Stimulated activated naive B cell treated with anti-CD40 and anti-IgM and Interleukin-4, amounts not matched to agents 10 μg/mL and 1 μg/mL and 100 μg/mL, for 72 hours (primary cell): ENCODE data around the gene PAX7.

Source experiments
- ATAC-seq, 2 donors: fragments of 150-1000 bp; cut with Tn5 transposase; replicated peaks; 2 replicates each; pipeline ENCODE4 v1.10.0; 2021; ENCODE audit warnings: moderate library complexity in 1 of 2
- DNase-seq: peaks from one replicate; pipeline ENCODE4 v3.0.0; 2021
- H3K27ac Mint-ChIP-seq: one replicate; pipeline ENCODE4 v1.8.0; 2022; ENCODE audit warnings: mild to moderate bottlenecking, mixed read lengths
- H3K27me3 Mint-ChIP-seq, 2 donors: one replicate each; pipeline ENCODE4 v1.8.0; 2022; ENCODE audit warnings: mixed read lengths in 2 of 2
- H3K36me3 Mint-ChIP-seq, 2 donors: one replicate each; pipeline ENCODE4 v1.8.0; 2022; ENCODE audit warnings: mixed read lengths in 2 of 2, mild to moderate bottlenecking in 1 of 2
- H3K4me1 Mint-ChIP-seq, 2 donors: one replicate each; pipeline ENCODE4 v1.8.0; 2022; ENCODE audit warnings: mixed read lengths in 2 of 2, mild to moderate bottlenecking in 1 of 2
- H3K4me3 Mint-ChIP-seq, 2 donors: one replicate each; pipeline ENCODE4 v1.8.0; 2022; ENCODE audit warnings: mild to moderate bottlenecking in 2 of 2, mixed read lengths in 2 of 2, moderate library complexity in 1 of 2
- H3K9me3 Mint-ChIP-seq, 2 donors: one replicate each; pipeline ENCODE4 v1.8.0; 2022; ENCODE audit warnings: mixed read lengths in 2 of 2, mild to moderate bottlenecking in 1 of 2

PAX7 gene

GRCh38 chr1:18787825-18788385 is 157.3 kb downstream of the PAX7 start:
- H3K9me3 Mint-ChIP-seq: peaks cover 7 to 10% of the 10 kb centered on the region in 2 donors
- H3K4me1 Mint-ChIP-seq: no peaks in the 10 kb centered on the region
- peaks cover 51 to 65% of the 10 kb centered on the region in 2 donors for H3K27me3 Mint-ChIP-seq
- no peak for ATAC-seq
- no peak overlapping the region for H3K27ac Mint-ChIP-seq
- no peaks in the 10 kb centered on the region for H3K36me3 Mint-ChIP-seq
- DNase-seq: no peak
- no peak overlapping the region for H3K4me3 Mint-ChIP-seq

GRCh38 chr1:18789246-18789645 is 158.6 kb downstream of the PAX7 start:
- no peak overlapping the region for H3K4me3 Mint-ChIP-seq
- no peak for ATAC-seq
- H3K36me3 Mint-ChIP-seq: no peaks in the 10 kb centered on the region
- no peak for DNase-seq
- no peaks in the 10 kb centered on the region for H3K4me1 Mint-ChIP-seq
- H3K9me3 Mint-ChIP-seq: peaks cover 9 to 13% of the 10 kb centered on the region in 2 donors
- H3K27me3 Mint-ChIP-seq: peaks cover 59 to 68% of the 10 kb centered on the region in 2 donors
- H3K27ac Mint-ChIP-seq: no peak overlapping the region

- no peak for DNase-seq
- no peaks in the 10 kb centered on the region for H3K36me3 Mint-ChIP-seq
- H3K9me3 Mint-ChIP-seq: peaks cover 9 to 13% of the 10 kb centered on the region in 2 donors
- H3K27ac Mint-ChIP-seq: no peak overlapping the region
- H3K4me3 Mint-ChIP-seq: no peak overlapping the region
- no peaks in the 10 kb centered on the region for H3K4me1 Mint-ChIP-seq
- ATAC-seq: no peak
- H3K27me3 Mint-ChIP-seq: peaks cover 53 to 56% of the 10 kb centered on the region in 2 donors
Measured at GRCh38 chr1:18792747-18793146, 162.1 kb downstream of the PAX7 start.

- H3K4me1 Mint-ChIP-seq: no peaks in the 10 kb centered on the region
Measured at GRCh38 chr1:18793164-18793563, 162.5 kb downstream of the PAX7 start.

GRCh38 chr1:18794051-18794450 is 163.4 kb downstream of the PAX7 start:
- Mint-ChIP-seq H3K27ac (no peak overlapping the region), H3K9me3 (peaks cover 9 to 13% of the 10 kb centered on the region in 2 donors), H3K27me3 (peaks cover 53 to 56% of the 10 kb centered on the region in 2 donors), H3K36me3 (no peaks in the 10 kb centered on the region), H3K4me1 (no peaks in the 10 kb centered on the region), H3K4me3 (no peak overlapping the region)
- ATAC-seq (no peak), DNase-seq (no peak)

More at GRCh38 chr1:18793164-18793563, 162.5 kb downstream of the PAX7 start:
- ATAC-seq: no peak
- DNase-seq: no peak
- H3K4me3 Mint-ChIP-seq: no peak overlapping the region
- H3K27ac Mint-ChIP-seq: no peak overlapping the region
- peaks cover 9 to 13% of the 10 kb centered on the region in 2 donors for H3K9me3 Mint-ChIP-seq
- H3K36me3 Mint-ChIP-seq: no peaks in the 10 kb centered on the region
- peaks cover 53 to 56% of the 10 kb centered on the region in 2 donors for H3K27me3 Mint-ChIP-seq

- Mint-ChIP-seq H3K4me3 (no peak overlapping the region), H3K36me3 (no peaks in the 10 kb centered on the region), H3K27ac (no peak overlapping the region), H3K9me3 (peaks cover 9 to 13% of the 10 kb centered on the region in 2 donors), H3K27me3 (peaks cover 50 to 54% of the 10 kb centered on the region in 2 donors), H3K4me1 (no peaks in the 10 kb centered on the region)
- DNase-seq (no peak), ATAC-seq (no peak)
Measured at GRCh38 chr1:18794561-18794960, 163.9 kb downstream of the PAX7 start.

- H3K27ac Mint-ChIP-seq: no peak overlapping the region
- no peaks in the 10 kb centered on the region for H3K4me1 Mint-ChIP-seq
- ATAC-seq (no peak), DNase-seq (no peak)
- no peaks in the 10 kb centered on the region for H3K36me3 Mint-ChIP-seq
- H3K9me3 Mint-ChIP-seq: peaks cover 9 to 13% of the 10 kb centered on the region in 2 donors
- peaks cover 45 to 48% of the 10 kb centered on the region in 2 donors for H3K27me3 Mint-ChIP-seq
- H3K4me3 Mint-ChIP-seq: no peak overlapping the region
Measured at GRCh38 chr1:18795002-18795689, 164.5 kb downstream of the PAX7 start.

- peaks cover 6 to 11% of the 10 kb centered on the region in 2 donors for H3K9me3 Mint-ChIP-seq
- no peak overlapping the region for H3K27ac Mint-ChIP-seq
- DNase-seq: no peak
- H3K4me1 Mint-ChIP-seq: no peaks in the 10 kb centered on the region
- no peaks in the 10 kb centered on the region for H3K36me3 Mint-ChIP-seq
- no peak overlapping the region for H3K4me3 Mint-ChIP-seq
- ATAC-seq: no peak
- H3K27me3 Mint-ChIP-seq: peaks cover 28 to 36% of the 10 kb centered on the region in 2 donors
Measured at GRCh38 chr1:18796950-18797349, 166.3 kb downstream of the PAX7 start.
